CD4-positive, alpha-beta memory T cell (primary cell): ENCODE data around the gene CHD1. TPM values are rescaled to one million over a fixed set of nuclear protein-coding genes. Genes with fewer than 3 reads are reported as not detected.

Source experiments
- CTCF ChIA-PET: fragments of 350-600 bp; sonication (Branson Sonifier 250); formaldehyde crosslinking; loops from one replicate; lab custom pipeline; 2021; ENCODE audit warnings: inconsistent platforms; ENCODE audit not compliant: partially characterized antibody; lab: Charles Lee
- POLR2A ChIA-PET: fragments of 350-600 bp; sonication (Branson Sonifier 250); formaldehyde crosslinking; loops from one replicate; lab custom pipeline; 2021; ENCODE audit not compliant: partially characterized antibody; lab: Charles Lee
- DNase-seq, 5 donors: peaks; one replicate each; pipeline versions ENCODE4 v3.0.0 to v3.0.0-alpha.2; 2020 to 2022; ENCODE audit warnings: mixed read lengths in 1 of 5
- H3K27ac ChIP-seq: one replicate; pipeline ENCODE4 v1.7.0; 2013; ENCODE audit warnings: low read depth, low read length
- H3K27me3 ChIP-seq: 2 replicates; pipeline ENCODE4 v1.7.0; 2013; ENCODE audit warnings: mild to moderate bottlenecking, low read length, moderate library complexity; ENCODE audit not compliant: insufficient read depth
- H3K36me3 ChIP-seq: 2 replicates; pipeline ENCODE4 v1.7.0; 2013; ENCODE audit warnings: mild to moderate bottlenecking, low read length, moderate library complexity; ENCODE audit not compliant: insufficient read depth
- H3K4me1 ChIP-seq: 2 replicates; pipeline ENCODE4 v1.7.0; 2013; ENCODE audit warnings: mild to moderate bottlenecking, low read length, moderate library complexity; ENCODE audit not compliant: insufficient read depth
- H3K4me3 ChIP-seq, 2 donors: one replicate each; pipeline ENCODE4 v1.7.0; 2013; ENCODE audit warnings: low read length in 2 of 2, mild to moderate bottlenecking in 1 of 2
- H3K9me3 ChIP-seq, 2 donors: one replicate each; pipeline ENCODE4 v1.7.0; 2013; ENCODE audit warnings: low read length in 2 of 2, control low read depth in 1 of 2; ENCODE audit not compliant: control insufficient read depth in 1 of 2
- H3K27ac Mint-ChIP-seq, 7 donors: one replicate each; pipeline ENCODE4 v1.8.0; 2020 to 2021; ENCODE audit warnings: mixed read lengths in 7 of 7, mild to moderate bottlenecking in 6 of 7, inconsistent platforms in 3 of 7, moderate library complexity in 3 of 7
- H3K27me3 Mint-ChIP-seq, 2 donors: one replicate each; pipeline ENCODE4 v1.8.0; 2020 to 2021; ENCODE audit warnings: mixed read lengths in 2 of 2
- H3K36me3 Mint-ChIP-seq, 2 donors: one replicate each; pipeline ENCODE4 v1.8.0; 2020 to 2021; ENCODE audit warnings: mixed read lengths in 2 of 2, inconsistent platforms in 1 of 2, mild to moderate bottlenecking in 1 of 2
- H3K4me1 Mint-ChIP-seq, 4 donors: one replicate each; pipeline ENCODE4 v1.8.0; 2020 to 2021; ENCODE audit warnings: mixed read lengths in 4 of 4, mild to moderate bottlenecking in 1 of 4
- H3K4me3 Mint-ChIP-seq, 8 donors: one replicate each; pipeline ENCODE4 v1.8.0; 2020 to 2021; ENCODE audit warnings: mixed read lengths in 8 of 8, mild to moderate bottlenecking in 7 of 8, moderate library complexity in 6 of 8, inconsistent platforms in 3 of 8
- H3K9me3 Mint-ChIP-seq, 8 donors: one replicate each; pipeline ENCODE4 v1.8.0; 2020 to 2021; ENCODE audit warnings: mixed read lengths in 8 of 8, mild to moderate bottlenecking in 5 of 8, inconsistent platforms in 3 of 8, moderate library complexity in 1 of 8
- intact Hi-C: fragments of 100-400 bp; cut with micrococcal nuclease; formaldehyde crosslinking; loops from one replicate; pipeline ENCODE4 v1.15.1; 2023
- polyA plus RNA-seq, 2 donors: library from polyadenylated mRNA; unstranded; fragments of 300-500 nt; fragmentation: Illumina TruSeq; gene quantifications; one replicate each; pipeline ENCODE4 v1.2.3, GENCODE V29; 2021
- total RNA-seq, 2 experiments: library from RNA; stranded (reverse); gene quantifications; one replicate each; pipeline ENCODE4 v1.2.3, GENCODE V29; 2021

Gene CHD1
- total and polyA plus RNA-seq, 4 experiments from 2014 or later = 6.6 to 93.9 (median 53.2) TPM

GRCh38 chr5:98877600-98877999 is 51.2 kb downstream of the CHD1 start:
- Mint-ChIP-seq H3K4me3 (no peak overlapping the region), H3K9me3 (peaks cover 0 to 2% (median 0%) of the 10 kb centered on the region in 8 donors), H3K36me3 (peaks cover 51 to 75% of the 10 kb centered on the region in 2 donors), H3K27me3 (no peaks in the 10 kb centered on the region), H3K4me1 (peaks cover 4 to 9% (median 5%) of the 10 kb centered on the region in 4 donors), H3K27ac (peak overlapping the region in 3 of 7 donors; percentile 0 to 60 (median 15))
- intact Hi-C loops = no loop called here
- H3K36me3 ChIP-seq = peaks cover 51% of the 10 kb centered on the region
- no peaks in the 10 kb centered on the region for H3K4me1 ChIP-seq
- H3K27ac ChIP-seq = no peak overlapping the region
- no peaks in the 10 kb centered on the region for H3K9me3 ChIP-seq
- DNase-seq = no peak
- CTCF ChIA-PET = no interaction called here
- H3K4me3 ChIP-seq = no peak overlapping the region
- H3K27me3 ChIP-seq = no peaks in the 10 kb centered on the region
- POLR2A ChIA-PET = no interaction called here

GRCh38 chr5:98872674-98873073 is 56.1 kb downstream of the CHD1 start:
- peaks cover 71% of the 10 kb centered on the region for H3K36me3 ChIP-seq
- Mint-ChIP-seq H3K27me3 (no peaks in the 10 kb centered on the region), H3K4me1 (peaks cover under 1 to 3% (median 1%) of the 10 kb centered on the region in 4 donors), H3K36me3 (peaks cover 47 to 68% of the 10 kb centered on the region in 2 donors), H3K4me3 (no peak overlapping the region), H3K9me3 (peaks cover 0 to 2% (median 0%) of the 10 kb centered on the region in 8 donors), H3K27ac (no peak overlapping the region)
- no peak for DNase-seq
- H3K4me1 ChIP-seq = no peaks in the 10 kb centered on the region
- POLR2A ChIA-PET = no interaction called here
- no peak overlapping the region for H3K27ac ChIP-seq
- H3K27me3 ChIP-seq = no peaks in the 10 kb centered on the region
- H3K4me3 ChIP-seq = no peak overlapping the region
- no peaks in the 10 kb centered on the region for H3K9me3 ChIP-seq
- intact Hi-C loops = no loop called here
- CTCF ChIA-PET = no interaction called here

GRCh38 chr5:98865690-98866089 is 63.1 kb downstream of the CHD1 start:
- no peak overlapping the region for H3K4me3 ChIP-seq
- no peaks in the 10 kb centered on the region for H3K27me3 ChIP-seq
- peaks cover 0 to 1% (median 0%) of the 10 kb centered on the region in 8 donors for H3K9me3 Mint-ChIP-seq
- no peak overlapping the region for H3K4me3 Mint-ChIP-seq
- peak overlapping the region in 2 of 7 donors; percentile 35 to 54 for H3K27ac Mint-ChIP-seq
- intact Hi-C loops = no loop called here
- H3K27me3 Mint-ChIP-seq = no peaks in the 10 kb centered on the region
- peaks cover 56% of the 10 kb centered on the region for H3K36me3 ChIP-seq
- peaks cover 0 to 3% (median 0%) of the 10 kb centered on the region in 4 donors for H3K4me1 Mint-ChIP-seq
- peaks cover 43 to 72% of the 10 kb centered on the region in 2 donors for H3K36me3 Mint-ChIP-seq
- ChIA-PET POLR2A (no interaction called here), CTCF (interaction anchor here (0.8 to 1.0 kb wide), 3 partner anchors 34 to 97 kb away, joined by 3 read pairs; no protein-coding TSS in a partner anchor)
- H3K9me3 ChIP-seq = no peaks in the 10 kb centered on the region
- no peak overlapping the region for H3K27ac ChIP-seq
- no peaks in the 10 kb centered on the region for H3K4me1 ChIP-seq
- DNase-seq = no peak

GRCh38 chr5:98847054-98847453 is 81.8 kb downstream of the CHD1 start:
- Mint-ChIP-seq H3K4me1 (no peaks in the 10 kb centered on the region), H3K4me3 (no peak overlapping the region), H3K27ac (no peak overlapping the region), H3K36me3 (no peaks in the 10 kb centered on the region), H3K9me3 (peaks cover 0 to 14% (median 7%) of the 10 kb centered on the region in 8 donors), H3K27me3 (no peaks in the 10 kb centered on the region)
- Histone ChIP-seq H3K27ac (no peak overlapping the region), H3K9me3 (no peaks in the 10 kb centered on the region), H3K36me3 (no peaks in the 10 kb centered on the region), H3K27me3 (no peaks in the 10 kb centered on the region), H3K4me1 (no peaks in the 10 kb centered on the region), H3K4me3 (no peak overlapping the region)
- CTCF ChIA-PET = no interaction called here
- intact Hi-C loops = no loop called here
- POLR2A ChIA-PET = no interaction called here
- no peak for DNase-seq

GRCh38 chr5:98846520-98846919 is 82.3 kb downstream of the CHD1 start:
- H3K36me3 ChIP-seq = no peaks in the 10 kb centered on the region
- no peaks in the 10 kb centered on the region for H3K4me1 ChIP-seq
- peaks cover 0 to 14% (median 7%) of the 10 kb centered on the region in 8 donors for H3K9me3 Mint-ChIP-seq
- no peaks in the 10 kb centered on the region for H3K27me3 ChIP-seq
- no peak overlapping the region for H3K27ac Mint-ChIP-seq
- H3K4me1 Mint-ChIP-seq = no peaks in the 10 kb centered on the region
- POLR2A ChIA-PET = no interaction called here
- no peak for DNase-seq
- H3K4me3 ChIP-seq = no peak overlapping the region
- no peak overlapping the region for H3K4me3 Mint-ChIP-seq
- intact Hi-C loops = no loop called here
- H3K27ac ChIP-seq = no peak overlapping the region
- H3K36me3 Mint-ChIP-seq = no peaks in the 10 kb centered on the region
- H3K9me3 ChIP-seq = no peaks in the 10 kb centered on the region
- CTCF ChIA-PET = no interaction called here
- no peaks in the 10 kb centered on the region for H3K27me3 Mint-ChIP-seq

GRCh38 chr5:98845878-98846277 is 82.9 kb downstream of the CHD1 start:
- ChIA-PET CTCF (no interaction called here), POLR2A (no interaction called here)
- Histone ChIP-seq H3K27me3 (no peaks in the 10 kb centered on the region), H3K36me3 (no peaks in the 10 kb centered on the region), H3K27ac (no peak overlapping the region), H3K9me3 (no peaks in the 10 kb centered on the region), H3K4me1 (no peaks in the 10 kb centered on the region), H3K4me3 (no peak overlapping the region)
- no peaks in the 10 kb centered on the region for H3K4me1 Mint-ChIP-seq
- H3K36me3 Mint-ChIP-seq = no peaks in the 10 kb centered on the region
- H3K27ac Mint-ChIP-seq = no peak overlapping the region
- intact Hi-C loops = no loop called here
- H3K27me3 Mint-ChIP-seq = no peaks in the 10 kb centered on the region
- peak in 1 of 5 donors; percentile 22 for DNase-seq
- H3K9me3 Mint-ChIP-seq = peaks cover 0 to 14% (median 7%) of the 10 kb centered on the region in 8 donors
- H3K4me3 Mint-ChIP-seq = no peak overlapping the region

- Histone ChIP-seq H3K27me3 (no peaks in the 10 kb centered on the region), H3K36me3 (no peaks in the 10 kb centered on the region), H3K4me3 (no peak overlapping the region), H3K4me1 (no peaks in the 10 kb centered on the region), H3K9me3 (no peaks in the 10 kb centered on the region), H3K27ac (no peak overlapping the region)
- CTCF ChIA-PET = interaction anchor here (1.2 kb wide), 1 partner anchor 9 kb away, joined by 3 read pairs; no protein-coding TSS in a partner anchor
- H3K4me3 Mint-ChIP-seq = no peak overlapping the region
- POLR2A ChIA-PET = no interaction called here
- no peak for DNase-seq
- H3K9me3 Mint-ChIP-seq = peaks cover 0 to 14% (median 7%) of the 10 kb centered on the region in 8 donors
- H3K4me1 Mint-ChIP-seq = peaks cover 0 to 2% (median under 1%) of the 10 kb centered on the region in 4 donors
- no peak overlapping the region for H3K27ac Mint-ChIP-seq
- intact Hi-C loops = no loop called here
- no peaks in the 10 kb centered on the region for H3K27me3 Mint-ChIP-seq
- H3K36me3 Mint-ChIP-seq = peaks cover 0 to 1% of the 10 kb centered on the region in 2 donors
These were observed 83.9 kb downstream of the CHD1 start for GRCh38 chr5:98844865-98845264.
